HG03442 (cell line): ENCODE measurements around the gene ASB2.

Experiments
- ATAC-seq: cut with Tn5 transposase; IDR thresholded peaks from one replicate; pipeline ENCODE4 v1.9.1; 2021; ENCODE audit warnings: mild to moderate bottlenecking, moderate library complexity; ENCODE audit not compliant: unreplicated experiment

ASB2 gene

GRCh38 chr14:94001501-94002396 lies 25.4 kb upstream of the ASB2 start:
- peak; percentile 69 for ATAC-seq

GRCh38 chr14:94001016-94001415 lies 24.6 kb upstream of the ASB2 start:
- ATAC-seq = no peak

- ATAC-seq = no peak
Observed at GRCh38 chr14:94000267-94000666, 23.9 kb upstream of the ASB2 start.

- no peak for ATAC-seq
Observed at GRCh38 chr14:93999573-93999972, 23.2 kb upstream of the ASB2 start.

GRCh38 chr14:93998871-93999403 lies 22.6 kb upstream of the ASB2 start:
- ATAC-seq = no peak

GRCh38 chr14:93997916-93998870 lies 21.8 kb upstream of the ASB2 start:
- ATAC-seq = no peak

GRCh38 chr14:93997082-93997481 lies 20.7 kb upstream of the ASB2 start, which contains the start of gene CCDC197:
TSS of gene CCDC197 (plus strand) at chr14:93997301. CDS start at chr14:93998132, 831 bp downstream.
- ATAC-seq = no peak

- no peak for ATAC-seq
Observed at GRCh38 chr14:93996130-93996695, 19.8 kb upstream of the ASB2 start.

GRCh38 chr14:93994919-93995682 lies 18.7 kb upstream of the ASB2 start:
- ATAC-seq = no peak

- no peak for ATAC-seq
Observed at GRCh38 chr14:93993382-93993781, 17.0 kb upstream of the ASB2 start.

GRCh38 chr14:93991649-93992048 lies 15.3 kb upstream of the ASB2 start:
- no peak for ATAC-seq

- no peak for ATAC-seq
Observed at GRCh38 chr14:93991212-93991611, 14.8 kb upstream of the ASB2 start.

- ATAC-seq = peak; percentile 64
Observed at GRCh38 chr14:93989939-93990338, 13.6 kb upstream of the ASB2 start.

- no peak for ATAC-seq
Observed at GRCh38 chr14:93987815-93988476, 11.6 kb upstream of the ASB2 start.

- ATAC-seq = no peak
Observed at GRCh38 chr14:93987376-93987775, 11.0 kb upstream of the ASB2 start.

- ATAC-seq = no peak
Observed at GRCh38 chr14:93986955-93987354, 10.6 kb upstream of the ASB2 start.

- no peak for ATAC-seq
Observed at GRCh38 chr14:93984987-93985410, 8.6 kb upstream of the ASB2 start.

GRCh38 chr14:93984070-93984469 lies 7.7 kb upstream of the ASB2 start:
- no peak for ATAC-seq

GRCh38 chr14:93982230-93983007 lies 6.0 kb upstream of the ASB2 start:
- ATAC-seq = no peak
